ENCODE measurements around the gene XRCC4. TPM values are rescaled to one million over a fixed set of nuclear protein-coding genes. Genes with fewer than 3 reads are reported as not detected.

XRCC4 gene
- total and polyA plus RNA-seq, 11 donors = 3.3 to 50.5 (median 8.0) TPM

GRCh38 chr5:83146441-83146840 lies 69.1 kb downstream of the XRCC4 start:
- DNase-seq = no peak
- H3K36me3 ChIP-seq = no peaks in the 10 kb centered on the region
- no peak for ATAC-seq
- 92 to 95% (median 95%) methylated on average over 4 of the region's 4 CpGs for WGBS, 4 donors
- H3K27ac ChIP-seq = peak overlapping the region in 1 of 12 donors; percentile 11
- TF ChIP-seq CTCF (IDR thresholded peaks at IDR 0.05) (no peak), POLR2A (IDR thresholded peaks at IDR 0.05) (no peak)
- no peak overlapping the region for H3K4me3 ChIP-seq
- H3K4me1 ChIP-seq = peaks cover 0 to 8% (median 4%) of the 10 kb centered on the region in 12 donors
- H3K9me3 ChIP-seq = no peaks in the 10 kb centered on the region
- intact Hi-C loops (cut with DNase I) = no loop called here
- H3K27me3 ChIP-seq = no peaks in the 10 kb centered on the region

GRCh38 chr5:83147593-83147992 lies 70.2 kb downstream of the XRCC4 start:
- H3K36me3 ChIP-seq = no peaks in the 10 kb centered on the region
- DNase-seq = no peak
- ATAC-seq = no peak
- TF ChIP-seq CTCF (IDR thresholded peaks at IDR 0.05) = no peak
- TF ChIP-seq POLR2A (IDR thresholded peaks at IDR 0.05) = no peak
- H3K9me3 ChIP-seq = no peaks in the 10 kb centered on the region
- H3K27ac ChIP-seq = no peak overlapping the region
- intact Hi-C loops (cut with DNase I) = no loop called here
- H3K4me3 ChIP-seq = no peak overlapping the region
- no peaks in the 10 kb centered on the region for H3K27me3 ChIP-seq
- 95 to 99% (median 97%) methylated on average over 4 of the region's 4 CpGs for WGBS, 4 donors
- H3K4me1 ChIP-seq = peaks cover 0 to 8% (median 4%) of the 10 kb centered on the region in 12 donors

DNA sequence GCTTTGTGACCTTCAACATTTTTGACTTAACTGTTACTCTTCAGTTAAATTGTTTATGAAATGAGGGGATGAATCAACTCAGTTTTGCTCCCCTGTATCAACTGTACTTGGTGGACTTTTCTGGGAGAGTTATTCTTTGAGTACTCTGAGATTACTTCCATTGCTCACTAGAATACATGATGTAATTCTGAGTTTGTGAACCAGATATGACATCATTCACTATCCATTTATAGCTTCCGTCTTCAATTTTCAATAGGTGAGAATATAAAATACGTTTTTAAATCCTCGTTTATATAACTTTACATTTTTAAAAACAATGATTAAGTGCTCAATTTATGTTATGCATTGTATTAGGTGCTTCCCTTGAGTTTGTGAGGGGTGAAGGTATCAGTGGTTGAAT lies 71.0 kb downstream of the XRCC4 start:
- 93 to 97% (median 95%) methylated on average over 3 of the region's 3 CpGs for WGBS, 4 donors
- no peak for TF ChIP-seq CTCF (IDR thresholded peaks at IDR 0.05)
- TF ChIP-seq POLR2A (IDR thresholded peaks at IDR 0.05) = no peak
- no peak for DNase-seq
- no peaks in the 10 kb centered on the region for H3K27me3 ChIP-seq
- no peak overlapping the region for H3K27ac ChIP-seq
- intact Hi-C loops (cut with DNase I) = no loop called here
- H3K4me1 ChIP-seq = peaks cover 0 to 8% (median 4%) of the 10 kb centered on the region in 12 donors
- H3K36me3 ChIP-seq = no peaks in the 10 kb centered on the region
- H3K9me3 ChIP-seq = no peaks in the 10 kb centered on the region
- no peak overlapping the region for H3K4me3 ChIP-seq
- ATAC-seq = no peak

- TF ChIP-seq CTCF (IDR thresholded peaks at IDR 0.05) = no peak
- no peak for TF ChIP-seq POLR2A (IDR thresholded peaks at IDR 0.05)
- intact Hi-C loops (cut with DNase I) = no loop called here
- Histone ChIP-seq H3K27ac (no peak overlapping the region), H3K27me3 (no peaks in the 10 kb centered on the region), H3K36me3 (no peaks in the 10 kb centered on the region), H3K9me3 (no peaks in the 10 kb centered on the region), H3K4me3 (no peak overlapping the region), H3K4me1 (peaks cover 0 to 8% (median 4%) of the 10 kb centered on the region in 12 donors)
- ATAC-seq (no peak), DNase-seq (no peak)
Observed at GRCh38 chr5:83149671-83150070, 72.3 kb downstream of the XRCC4 start.

Data from heart left ventricle (tissue), 16 donors.